Left hindlimb (tissue), 1 donor: ENCODE data around the gene CEBPZOS.

Experiments used
- DNase-seq: peaks from one replicate; pipeline ENCODE4 v3.0.0-alpha.2; 2018

Gene CEBPZOS

DNA sequence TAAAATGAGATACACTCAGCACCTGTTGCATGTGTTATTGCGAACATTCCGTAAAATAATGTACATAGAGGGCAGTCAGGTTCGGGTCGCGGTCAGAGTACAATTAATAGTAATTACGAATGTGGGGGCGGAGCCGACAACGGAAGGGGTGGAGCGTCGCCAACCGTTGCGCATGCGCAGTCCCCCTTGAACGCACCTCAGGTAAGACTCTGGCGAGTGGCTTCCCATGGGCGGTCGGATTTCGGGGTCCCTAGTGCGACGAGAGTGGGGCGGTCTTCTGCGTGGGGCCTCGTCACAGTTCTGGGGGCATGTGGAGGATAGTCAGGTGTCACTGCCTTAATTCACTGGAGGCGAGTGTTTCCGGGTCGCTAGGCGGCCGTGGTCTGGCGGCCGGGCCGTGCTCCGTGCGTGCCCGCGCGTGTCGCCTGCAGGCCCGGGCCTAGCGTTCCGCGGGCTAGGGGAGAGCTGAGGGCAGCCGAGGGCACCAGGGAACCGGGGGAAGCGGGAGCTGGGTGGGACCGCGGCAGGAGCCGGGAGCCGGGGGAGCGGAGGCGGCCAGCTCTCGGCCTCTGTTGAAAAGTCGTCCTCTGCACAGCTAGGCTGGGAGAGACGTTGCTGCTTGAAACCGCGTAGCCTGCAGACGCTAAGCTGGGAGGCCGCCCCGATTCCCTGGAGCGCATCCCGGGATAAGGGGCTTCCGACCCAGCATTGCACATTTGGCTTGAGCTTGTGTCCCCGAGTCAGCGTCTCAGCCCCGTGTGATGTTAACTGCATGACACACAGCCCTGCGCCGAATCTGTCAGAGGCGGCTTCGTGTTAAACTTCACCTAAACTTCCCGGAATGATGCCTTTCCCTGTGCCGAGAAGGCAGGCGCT lies at the start of gene CEBPZOS:
TSS of gene CEBPZOS (plus strand) at position 177 of the 876 bp plus-strand sequence. CDS start 3,209 bp downstream, outside the sequence.
- DNase-seq = peak; percentile 88

DNA sequence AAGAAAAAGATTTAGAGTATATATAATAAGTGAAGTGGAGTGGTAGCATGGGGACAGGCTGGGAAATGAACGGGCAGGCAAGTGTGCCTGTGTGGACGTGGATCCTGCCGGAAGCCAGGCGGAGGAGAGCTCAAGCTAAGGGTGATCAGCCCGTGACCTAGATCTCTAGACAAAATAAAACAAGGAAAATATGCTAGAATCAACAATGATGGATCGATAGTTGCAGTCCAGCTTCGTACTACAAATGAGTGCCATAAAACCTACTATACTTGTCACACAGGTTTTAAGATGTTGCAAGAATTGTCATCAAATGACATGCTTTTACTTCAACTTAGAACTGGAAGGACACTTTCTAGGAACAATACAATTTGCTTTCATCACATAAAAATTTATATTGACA lies 48.0 kb upstream of the CEBPZOS start:
- DNase-seq = no peak

GRCh38 chr2:37149626-37150322 lies 46.5 kb upstream of the CEBPZOS start:
- no peak for DNase-seq

DNA sequence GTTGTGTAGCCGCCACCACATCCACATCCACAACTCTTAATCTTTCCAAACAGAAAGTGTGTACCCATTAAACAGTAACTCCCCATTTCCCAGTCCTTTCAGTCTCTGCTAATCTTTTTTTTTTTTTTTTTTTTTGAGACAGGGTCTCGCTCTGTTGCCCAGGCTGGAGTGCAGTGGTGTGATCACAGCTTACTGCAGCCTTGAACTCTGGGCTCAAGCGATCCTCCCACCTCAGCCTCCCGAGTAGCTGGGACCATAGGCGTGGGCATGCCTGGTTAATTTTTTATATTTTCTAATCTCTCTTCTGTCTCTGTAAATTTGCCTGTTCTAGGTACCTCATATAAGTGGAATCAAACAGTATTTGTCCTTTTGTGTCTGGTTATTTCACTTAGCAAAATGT lies 43.1 kb upstream of the CEBPZOS start:
- DNase-seq = no peak

GRCh38 chr2:37154785-37155184 lies 41.5 kb upstream of the CEBPZOS start:
- no peak for DNase-seq

DNA sequence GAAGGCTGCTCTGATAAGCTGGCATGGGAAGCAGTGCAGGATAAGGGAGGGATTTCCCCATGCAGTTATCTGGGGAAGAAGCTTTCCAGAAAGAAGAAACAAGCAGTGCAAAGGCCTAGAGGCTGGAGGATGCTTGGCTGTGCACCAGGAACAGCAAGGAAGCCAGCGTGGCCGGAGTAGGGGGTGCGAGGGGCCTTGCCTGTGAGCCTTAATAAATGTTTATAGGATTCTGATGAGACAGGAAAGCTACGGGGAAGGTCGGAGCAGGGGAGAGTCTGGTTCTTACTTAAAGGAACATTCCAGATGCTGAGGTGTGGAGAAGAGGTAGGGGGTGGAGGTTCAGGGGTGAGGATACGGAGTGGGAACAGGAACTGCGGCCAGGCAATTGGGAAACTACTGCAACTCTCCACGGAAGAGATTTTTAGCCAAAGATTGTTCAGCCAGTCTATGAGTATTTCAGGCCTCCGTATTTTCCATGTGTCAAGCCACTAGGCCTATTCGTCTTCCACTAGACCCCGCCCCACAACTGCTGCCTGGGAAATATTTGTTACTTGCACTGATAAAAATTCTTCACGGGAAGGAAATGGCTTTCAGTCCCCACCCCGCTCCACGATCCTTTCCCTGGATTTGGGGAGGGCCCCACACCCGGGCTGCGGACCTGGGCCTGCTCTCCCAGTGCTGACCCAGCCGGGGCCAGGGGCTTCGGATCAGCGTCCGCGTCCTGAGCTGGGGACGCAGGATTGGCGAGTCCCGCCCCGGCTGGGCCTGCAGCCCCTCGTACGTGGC lies 40.0 kb upstream of the CEBPZOS start:
- peak; percentile 54 for DNase-seq

GRCh38 chr2:37156857-37157714 lies 39.2 kb upstream of the CEBPZOS start, which contains the start of gene EIF2AK2:
TSS of gene EIF2AK2 (minus strand) at chr2:37156980. CDS start at chr2:37147806, 9,174 bp downstream.
- peak; percentile 92 for DNase-seq

DNA sequence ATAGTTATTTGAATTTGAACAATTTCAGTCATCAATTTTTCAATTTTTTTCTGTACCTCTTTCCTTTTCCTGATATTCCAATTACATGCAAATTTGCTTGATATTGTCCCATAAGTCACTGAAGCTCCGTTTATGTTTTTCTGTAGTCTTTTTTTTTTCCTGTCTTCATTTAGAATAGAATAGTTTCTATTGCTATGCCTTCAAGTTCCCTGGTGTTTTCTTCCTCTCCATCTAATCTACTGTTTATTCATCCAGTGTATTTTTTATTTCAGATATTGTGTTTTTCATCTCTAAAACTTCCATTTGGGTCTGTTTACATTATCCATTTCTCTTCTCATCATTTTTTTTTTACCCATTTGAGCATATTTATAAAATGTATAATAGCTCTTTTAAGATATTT lies 31.5 kb upstream of the CEBPZOS start:
- no peak for DNase-seq

DNA sequence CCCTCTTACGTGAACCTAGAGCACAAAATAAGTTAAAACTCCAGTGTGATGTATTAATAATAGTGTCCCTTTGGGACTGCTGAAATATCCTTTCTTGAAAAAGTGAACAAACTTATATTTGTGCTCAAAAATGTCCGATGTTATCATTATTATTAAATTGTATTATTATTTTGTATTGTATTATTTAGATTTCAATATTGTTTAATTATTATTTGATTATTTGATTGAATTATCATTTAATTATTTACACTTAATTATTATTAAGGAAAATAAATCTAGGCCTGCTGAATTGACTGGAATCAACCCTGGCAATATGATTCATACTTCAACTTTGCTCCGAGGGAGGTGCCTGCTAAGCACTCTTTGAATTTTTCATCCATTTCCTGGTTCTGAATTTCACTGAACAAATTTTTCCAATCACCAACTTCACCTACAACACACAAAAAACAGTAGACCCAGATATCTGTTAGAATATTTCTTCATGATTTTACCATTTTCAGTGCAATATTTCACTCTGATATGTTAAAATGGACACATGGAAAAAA lies 28.6 kb upstream of the CEBPZOS start:
- no peak for DNase-seq

- no peak for DNase-seq
Observed at GRCh38 chr2:37168217-37168981, 27.9 kb upstream of the CEBPZOS start.

- no peak for DNase-seq
Observed at GRCh38 chr2:37171624-37171950, 24.7 kb upstream of the CEBPZOS start.

DNA sequence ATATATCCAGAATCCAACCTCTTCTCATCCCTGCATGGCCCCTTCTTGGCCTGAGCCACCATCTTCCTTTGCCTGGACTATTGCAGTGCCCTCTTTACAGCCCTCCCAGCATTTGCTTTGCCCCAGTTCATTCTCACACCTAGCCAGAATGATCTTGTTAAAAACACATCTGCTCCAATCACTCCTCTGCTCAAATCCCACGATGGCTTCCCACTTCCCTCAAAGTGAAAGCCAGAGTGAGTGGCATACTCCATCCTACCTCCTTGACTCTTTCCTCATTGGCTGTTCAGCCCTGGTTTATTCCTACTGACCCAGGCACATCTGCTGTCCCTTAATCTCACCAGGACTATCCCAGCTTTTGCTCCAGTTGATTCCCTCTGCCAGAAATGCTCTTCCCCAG lies 22.6 kb upstream of the CEBPZOS start:
- no peak for DNase-seq

GRCh38 chr2:37180006-37180639 lies 16.2 kb upstream of the CEBPZOS start:
- DNase-seq = no peak

- DNase-seq = no peak
Observed at GRCh38 chr2:37180640-37181039, 15.7 kb upstream of the CEBPZOS start.

DNA sequence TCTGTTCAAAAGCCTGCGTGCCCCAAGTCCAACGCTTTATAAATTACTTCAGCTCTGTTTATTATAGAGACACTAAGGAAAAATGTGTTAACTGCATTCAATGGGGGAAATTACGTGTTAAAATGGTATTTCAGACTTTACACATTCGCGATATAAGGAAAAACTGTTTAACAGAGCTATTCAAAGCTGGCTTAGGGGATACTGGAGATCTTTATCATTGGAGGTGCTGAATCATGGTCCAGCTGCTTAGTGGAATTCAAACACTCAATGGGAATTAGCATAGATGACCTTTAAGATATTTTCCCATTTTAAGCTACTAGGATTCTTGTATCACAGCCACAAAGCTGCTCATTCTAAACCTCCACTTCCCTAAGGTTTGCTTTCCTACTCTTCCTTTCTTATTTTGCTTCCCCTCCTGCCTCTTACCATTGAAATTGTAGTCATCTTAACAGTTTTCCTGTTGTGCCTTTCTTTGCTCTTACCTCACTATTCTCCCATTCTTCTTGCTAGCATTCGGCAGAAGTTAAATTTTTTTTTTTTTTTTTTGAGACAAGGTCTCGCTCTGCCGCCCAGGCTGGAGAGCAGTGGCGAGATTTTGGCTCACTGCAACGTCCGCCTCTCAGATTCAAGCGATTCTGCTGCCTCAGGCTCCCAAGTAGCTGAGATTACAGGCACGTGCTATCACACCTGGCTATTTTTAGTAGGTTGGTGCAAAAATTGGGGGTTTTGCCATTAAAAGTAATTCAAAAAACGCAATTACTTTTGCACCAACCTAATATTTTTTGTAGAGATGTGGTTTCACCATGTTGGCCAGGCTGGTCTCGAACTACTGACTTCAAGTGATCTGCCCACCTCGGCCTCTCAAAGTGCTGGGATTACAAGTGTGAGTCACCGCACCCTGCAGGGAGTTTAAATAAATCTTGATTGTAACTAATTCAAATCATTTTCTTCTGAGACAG lies 14.3 kb upstream of the CEBPZOS start:
- no peak for DNase-seq

- DNase-seq = no peak
Observed at GRCh38 chr2:37188570-37188969, 7.7 kb upstream of the CEBPZOS start, which contains the start of gene SULT6B1. TSS of gene SULT6B1 (minus strand) at chr2:37188670. CDS start at chr2:37188640, 30 bp downstream.

GRCh38 chr2:37189452-37190153 lies 6.7 kb upstream of the CEBPZOS start:
- DNase-seq = no peak

GRCh38 chr2:37190290-37190689 lies 6.0 kb upstream of the CEBPZOS start:
- DNase-seq = no peak

GRCh38 chr2:37191253-37191652 lies 5.0 kb upstream of the CEBPZOS start:
- DNase-seq = no peak
